WTC11 (cell line): ENCODE measurements around the gene SCYGR4. TPM values are rescaled to one million over a fixed set of nuclear protein-coding genes. Genes with fewer than 3 reads are reported as not detected.

Source experiments
- ATAC-seq: fragments of 200-7000 bp; cut with Tn5 transposase; 2 replicates; pipeline ENCODE4 v1.10.0; 2021; ENCODE audit warnings: mild to moderate bottlenecking, moderate library complexity
- CTCF ChIA-PET: fragments of 300-600 bp; sonication (Branson Sonifier 250); formaldehyde crosslinking; loops from one replicate; lab custom pipeline; 2021; ENCODE audit warnings: antibody characterized with exemption; lab: Charles Lee
- POLR2A ChIA-PET: fragments of 350-600 bp; sonication (Branson Sonifier 250); formaldehyde crosslinking; loops from one replicate; lab custom pipeline; 2021; ENCODE audit warnings: antibody characterized with exemption; lab: Charles Lee
- DNase-seq: peaks from one replicate; pipeline ENCODE4 v3.0.0; 2021; ENCODE audit warnings: low spot score
- H3K27ac Mint-ChIP-seq: 2 replicates; pipeline ENCODE4 v1.8.0; 2021; ENCODE audit warnings: mixed read lengths
- H3K27me3 Mint-ChIP-seq: 2 replicates; pipeline ENCODE4 v1.8.0; 2021; ENCODE audit warnings: low read depth, mild to moderate bottlenecking, moderate library complexity, mixed read lengths
- H3K36me3 Mint-ChIP-seq: 2 replicates; pipeline ENCODE4 v1.8.0; 2021; ENCODE audit warnings: mixed read lengths
- H3K4me1 Mint-ChIP-seq: 2 replicates; pipeline ENCODE4 v1.8.0; 2022; ENCODE audit warnings: mixed read lengths
- H3K4me3 Mint-ChIP-seq: 2 replicates; pipeline ENCODE4 v1.8.0; 2021; ENCODE audit warnings: mild to moderate bottlenecking, moderate library complexity, mixed read lengths
- H3K9me3 Mint-ChIP-seq: 2 replicates; pipeline ENCODE4 v1.8.0; 2021; ENCODE audit warnings: mixed read lengths
- ATF6 ChIP-seq: sonication (generic); formaldehyde crosslinking; IDR thresholded peaks from 2 replicates; pipeline ENCODE4 v1.8.1; 2023; ENCODE audit warnings: mild to moderate bottlenecking, missing genetic modification reagents
- CBFB ChIP-seq: sonication (generic); formaldehyde crosslinking; IDR thresholded peaks from 2 replicates; pipeline ENCODE4 v1.8.1; 2022; ENCODE audit warnings: mild to moderate bottlenecking, low read depth, missing genetic modification reagents
- E2F5 ChIP-seq: sonication (generic); formaldehyde crosslinking; IDR thresholded peaks from 2 replicates; pipeline ENCODE4 v1.8.1; 2022; ENCODE audit warnings: mild to moderate bottlenecking, moderate library complexity, missing genetic modification reagents
- ELF4 ChIP-seq: sonication (generic); formaldehyde crosslinking; IDR thresholded peaks from 2 replicates; pipeline ENCODE4 v1.8.1; 2022; ENCODE audit warnings: low read depth, mild to moderate bottlenecking, moderate library complexity, missing genetic modification reagents
- EMX1 ChIP-seq: fragments of 250-450 bp; sonication (Bioruptor Pico); IDR thresholded peaks from 2 replicates; pipeline ENCODE4 v1.8.0; 2021; ENCODE audit warnings: mild to moderate bottlenecking
- ETV6 ChIP-seq: sonication (generic); formaldehyde crosslinking; IDR thresholded peaks from 2 replicates; pipeline ENCODE4 v1.8.1; 2022; ENCODE audit warnings: mild to moderate bottlenecking, missing genetic modification reagents
- HMGA2 ChIP-seq: fragments of 250-450 bp; sonication (Bioruptor Pico); IDR thresholded peaks from 2 replicates; pipeline ENCODE4 v1.4.0; 2021; ENCODE audit warnings: mild to moderate bottlenecking, moderate library complexity
- NFE2L1 ChIP-seq: sonication (generic); formaldehyde crosslinking; IDR thresholded peaks from 2 replicates; pipeline ENCODE4 v1.8.1; 2023; ENCODE audit warnings: missing genetic modification reagents
- NR1H2 ChIP-seq: sonication (generic); formaldehyde crosslinking; IDR thresholded peaks from 2 replicates; pipeline ENCODE4 v1.9.0; 2021; ENCODE audit warnings: mild to moderate bottlenecking, moderate library complexity, missing genetic modification reagents
- NR2C2 ChIP-seq: sonication (generic); formaldehyde crosslinking; IDR thresholded peaks from 2 replicates; pipeline ENCODE4 v1.8.0; 2022; ENCODE audit warnings: mild to moderate bottlenecking, missing genetic modification reagents
- OVOL2 ChIP-seq: fragments of 250-450 bp; sonication (Bioruptor Pico); IDR thresholded peaks from 2 replicates; pipeline ENCODE4 v1.9.0; 2021; ENCODE audit warnings: mild to moderate bottlenecking, borderline replicate concordance
- RELA ChIP-seq: sonication (generic); formaldehyde crosslinking; IDR thresholded peaks from 2 replicates; pipeline ENCODE4 v1.8.1; 2022; ENCODE audit warnings: missing genetic modification reagents, mild to moderate bottlenecking, borderline replicate concordance
- SP1 ChIP-seq: sonication (generic); formaldehyde crosslinking; conservative IDR thresholded peaks from 2 replicates; pipeline ENCODE4 v1.8.1; 2022; ENCODE audit warnings: missing genetic modification reagents
- STAT6 ChIP-seq: sonication (generic); formaldehyde crosslinking; conservative IDR thresholded peaks from 2 replicates; pipeline ENCODE4 v1.8.1; 2023; ENCODE audit warnings: mild to moderate bottlenecking, low read depth, missing genetic modification reagents, moderate library complexity
- TEAD1 ChIP-seq: sonication (generic); formaldehyde crosslinking; IDR thresholded peaks from 2 replicates; pipeline ENCODE4 v1.8.0; 2022; ENCODE audit warnings: mild to moderate bottlenecking, missing genetic modification reagents
- TP53 ChIP-seq: sonication (generic); formaldehyde crosslinking; IDR thresholded peaks from 2 replicates; pipeline ENCODE4 v1.8.1; 2023; ENCODE audit warnings: mild to moderate bottlenecking, missing genetic modification reagents
- ZBTB43 ChIP-seq: sonication (generic); formaldehyde crosslinking; IDR thresholded peaks from 2 replicates; pipeline ENCODE4 v1.8.1; 2023; ENCODE audit warnings: mild to moderate bottlenecking, missing genetic modification reagents
- ZNF671 ChIP-seq: fragments of 250-450 bp; sonication (Bioruptor Pico); IDR thresholded peaks from 2 replicates; pipeline ENCODE4 v1.8.0; 2021; ENCODE audit warnings: mild to moderate bottlenecking
- ZSCAN18 ChIP-seq: fragments of 250-450 bp; sonication (Bioruptor Pico); IDR thresholded peaks from 2 replicates; pipeline ENCODE4 v2.1.2; 2022; ENCODE audit warnings: mild to moderate bottlenecking, moderate library complexity
- total RNA-seq: library from RNA; stranded (reverse); gene quantifications from 3 replicates; pipeline ENCODE4 v1.2.3, GENCODE V29; 2021

The SCYGR4 gene
- total RNA-seq, 1 experiment from 2014 or later, result not detected

- POLR2A ChIA-PET, result no interaction called here
- Mint-ChIP-seq H3K4me3 (no peak overlapping the region), H3K27me3 (no peaks in the 10 kb centered on the region), H3K4me1 (no peaks in the 10 kb centered on the region), H3K27ac (0 out of 2 replicates have a peak overlapping the region, but pooled peaks have one; percentile 32), H3K36me3 (no peaks in the 10 kb centered on the region), H3K9me3 (no peaks in the 10 kb centered on the region)
- CTCF ChIA-PET, result no interaction called here
- no peak for DNase-seq
- TF ChIP-seq EMX1 (CRISPR knock-in tag), result no peak
- no peak for TF ChIP-seq TEAD1
- TF ChIP-seq ZSCAN18 (CRISPR knock-in tag), result no peak
- no peak for TF ChIP-seq SP1 (CRISPR knock-in tag)
- TF ChIP-seq OVOL2 (CRISPR knock-in tag), result no peak
- TF ChIP-seq NR2C2, result no peak
- no peak for ATAC-seq
Observed at GRCh38 chr2:227629435-227629834, 12.1 kb downstream of the SCYGR4 start.

GRCh38 chr2:227630322-227630721, 13.0 kb downstream of the SCYGR4 start:
- H3K27ac Mint-ChIP-seq, result no peak overlapping the region
- H3K36me3 Mint-ChIP-seq, result no peaks in the 10 kb centered on the region
- ChIA-PET POLR2A (no interaction called here), CTCF (no interaction called here)
- no peak overlapping the region for H3K4me3 Mint-ChIP-seq
- ATAC-seq (no peak), DNase-seq (no peak)
- TF ChIP-seq HMGA2 (CRISPR knock-in tag), result no peak
- H3K27me3 Mint-ChIP-seq, result no peaks in the 10 kb centered on the region
- no peaks in the 10 kb centered on the region for H3K9me3 Mint-ChIP-seq
- H3K4me1 Mint-ChIP-seq, result no peaks in the 10 kb centered on the region

- DNase-seq, result no peak
- H3K27me3 Mint-ChIP-seq, result no peaks in the 10 kb centered on the region
- ATAC-seq, result no peak
- no peaks in the 10 kb centered on the region for H3K9me3 Mint-ChIP-seq
- POLR2A ChIA-PET, result no interaction called here
- no peaks in the 10 kb centered on the region for H3K36me3 Mint-ChIP-seq
- H3K27ac Mint-ChIP-seq, result no peak overlapping the region
- CTCF ChIA-PET, result no interaction called here
- no peak overlapping the region for H3K4me3 Mint-ChIP-seq
- TF ChIP-seq EMX1 (CRISPR knock-in tag), result no peak
- H3K4me1 Mint-ChIP-seq, result no peaks in the 10 kb centered on the region
Observed at GRCh38 chr2:227632827-227633226, 15.5 kb downstream of the SCYGR4 start.

GRCh38 chr2:227634201-227634600, 16.9 kb downstream of the SCYGR4 start:
- ChIA-PET CTCF (interaction anchor here (3.5 kb wide), 1 partner anchor 24 kb away, joined by 9 read pairs; no protein-coding TSS in a partner anchor), POLR2A (no interaction called here)
- no peaks in the 10 kb centered on the region for H3K9me3 Mint-ChIP-seq
- ATAC-seq (no peak), DNase-seq (no peak)
- TF ChIP-seq STAT6 (CRISPR knock-in tag) (no peak), TP53 (CRISPR knock-in tag) (no peak), NR1H2 (CRISPR knock-in tag) (no peak), ZNF671 (CRISPR knock-in tag) (no peak), ATF6 (CRISPR knock-in tag) (no peak), ZBTB43 (CRISPR knock-in tag) (no peak), CBFB (CRISPR knock-in tag) (no peak), E2F5 (CRISPR knock-in tag) (no peak), EMX1 (CRISPR knock-in tag) (no peak), OVOL2 (CRISPR knock-in tag) (no peak), ELF4 (CRISPR knock-in tag) (no peak), ZSCAN18 (CRISPR knock-in tag) (no peak), NFE2L1 (CRISPR knock-in tag) (no peak), ETV6 (no peak), RELA (CRISPR knock-in tag) (no peak)
- no peak overlapping the region for H3K4me3 Mint-ChIP-seq
- no peaks in the 10 kb centered on the region for H3K36me3 Mint-ChIP-seq
- H3K27me3 Mint-ChIP-seq, result no peaks in the 10 kb centered on the region
- H3K27ac Mint-ChIP-seq, result no peak overlapping the region
- H3K4me1 Mint-ChIP-seq, result no peaks in the 10 kb centered on the region
